Activated T-helper 1 cell treated with Interleukin-2 at 50 U/mL for 16 hours (primary cell): ENCODE results near the gene CES3.

ENCODE experiments used
- DNase-seq: peaks from one replicate; pipeline ENCODE4 v3.0.0-alpha.2; 2020; ENCODE audit warnings: low read depth

The CES3 gene

GRCh38 chr16:66961065-66961744, at the start of gene CES3:
CES3 (plus strand) TSS chr16:66961266; CDS start chr16:66961308, 42 bp downstream.
- DNase-seq = peak; percentile 29

DNA sequence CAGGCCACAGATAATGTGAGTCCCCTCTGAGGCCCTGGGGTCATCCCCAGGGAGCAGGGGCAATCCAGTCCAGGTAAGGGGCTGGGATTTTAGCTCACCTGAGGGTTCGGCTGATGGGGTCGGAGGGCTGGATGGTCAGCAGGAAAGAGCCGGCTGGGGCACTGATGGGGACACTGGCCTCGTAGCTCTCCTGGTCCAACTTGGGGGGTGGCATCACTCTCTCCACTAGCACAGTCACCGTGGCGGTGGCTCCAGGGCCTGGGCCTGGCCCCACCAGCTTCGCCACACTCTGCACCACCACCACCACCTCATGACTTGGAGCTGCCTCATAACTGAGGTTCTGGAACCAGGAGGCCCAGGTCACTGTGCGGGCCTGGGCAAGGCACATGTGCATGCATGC, 49.3 kb upstream of the CES3 start:
- DNase-seq = no peak

GRCh38 chr16:66913081-66913480, 48.0 kb upstream of the CES3 start:
- no peak for DNase-seq

- no peak for DNase-seq
These were observed 47.4 kb upstream of the CES3 start for GRCh38 chr16:66913711-66914110.

- no peak for DNase-seq
These were observed 46.5 kb upstream of the CES3 start for GRCh38 chr16:66914541-66914940.

GRCh38 chr16:66915041-66915440, 46.0 kb upstream of the CES3 start:
- DNase-seq = no peak

GRCh38 chr16:66916518-66916917, 44.5 kb upstream of the CES3 start:
- no peak for DNase-seq

DNA sequence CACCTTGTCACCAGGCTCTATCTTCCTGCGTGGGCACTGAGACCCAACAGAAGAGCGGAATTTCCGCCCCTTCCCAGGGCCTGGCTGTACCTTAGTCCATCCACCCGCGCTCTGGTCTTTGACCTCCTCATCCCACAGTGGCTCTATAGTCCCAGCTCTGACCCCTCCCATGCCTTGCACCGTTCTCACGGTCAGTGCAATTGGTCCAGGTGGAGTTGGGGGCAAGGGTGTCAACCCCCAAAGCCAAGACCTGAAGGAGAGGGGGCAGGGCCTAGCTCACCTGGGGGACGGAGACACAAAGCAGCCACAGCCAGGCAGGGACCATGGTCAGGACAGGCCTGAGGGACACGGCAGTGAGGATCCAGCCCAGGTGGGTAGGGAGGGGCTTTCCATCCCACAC, 43.3 kb upstream of the CES3 start:
- DNase-seq = no peak

- no peak for DNase-seq
These were observed 42.7 kb upstream of the CES3 start for GRCh38 chr16:66918355-66918754.

GRCh38 chr16:66918803-66919568, 42.1 kb upstream of the CES3 start, which contains the start of gene CDH16:
CDH16 (minus strand) TSS chr16:66918885; CDS start chr16:66918065, 820 bp downstream.
- no peak for DNase-seq

GRCh38 chr16:66919569-66920298, 41.3 kb upstream of the CES3 start:
- no peak for DNase-seq

DNA sequence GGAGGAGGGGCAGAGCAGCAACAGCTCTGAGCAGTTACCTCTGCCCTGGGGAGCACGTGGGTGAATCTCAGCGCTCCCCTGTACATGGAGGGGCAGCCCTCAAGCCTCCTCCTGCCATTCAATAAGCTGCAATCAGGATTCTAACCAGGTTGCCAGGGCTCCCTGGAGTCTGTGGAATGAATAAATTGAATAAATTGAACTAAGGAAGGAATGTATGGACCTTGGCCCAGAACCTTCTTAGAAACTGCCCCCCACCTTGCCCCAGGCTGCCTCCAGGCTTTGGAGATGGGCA, 40.8 kb upstream of the CES3 start:
- no peak for DNase-seq

DNA sequence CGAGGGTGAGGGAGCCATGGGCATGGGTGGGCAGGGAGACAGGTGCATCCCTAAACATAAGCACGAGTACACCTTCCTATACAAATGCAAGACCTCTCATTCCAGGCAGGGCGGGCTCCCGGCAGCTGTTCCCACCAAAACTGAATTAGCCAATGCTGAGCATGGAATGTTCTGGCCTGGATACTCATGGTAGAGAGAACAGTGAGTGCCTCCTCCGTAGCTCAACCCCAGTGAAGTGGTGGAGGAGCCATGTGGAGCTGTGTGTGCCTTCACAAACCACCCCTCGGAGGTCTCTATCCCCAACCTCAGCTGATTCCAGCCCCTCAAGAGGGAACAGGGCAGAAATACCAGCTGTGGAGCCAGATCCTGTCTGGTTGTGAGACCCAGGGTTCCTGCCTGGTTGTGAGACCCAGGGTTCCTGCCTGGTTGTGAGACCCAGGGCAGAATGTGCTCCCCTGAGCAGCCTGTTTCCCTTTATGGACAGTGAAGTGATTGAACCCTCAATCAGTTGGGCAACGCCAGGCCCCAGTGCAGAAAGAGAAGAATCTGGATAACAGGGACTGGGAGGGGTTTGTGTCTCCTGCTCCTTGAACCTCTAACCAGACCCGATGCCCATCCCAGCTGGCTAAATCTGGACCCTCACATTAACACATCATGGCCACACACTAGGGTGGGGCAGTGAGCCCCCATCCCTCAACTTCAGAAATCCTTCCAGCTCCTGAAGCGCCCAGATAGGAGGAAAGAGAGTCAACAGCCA, 40.0 kb upstream of the CES3 start:
- no peak for DNase-seq

DNA sequence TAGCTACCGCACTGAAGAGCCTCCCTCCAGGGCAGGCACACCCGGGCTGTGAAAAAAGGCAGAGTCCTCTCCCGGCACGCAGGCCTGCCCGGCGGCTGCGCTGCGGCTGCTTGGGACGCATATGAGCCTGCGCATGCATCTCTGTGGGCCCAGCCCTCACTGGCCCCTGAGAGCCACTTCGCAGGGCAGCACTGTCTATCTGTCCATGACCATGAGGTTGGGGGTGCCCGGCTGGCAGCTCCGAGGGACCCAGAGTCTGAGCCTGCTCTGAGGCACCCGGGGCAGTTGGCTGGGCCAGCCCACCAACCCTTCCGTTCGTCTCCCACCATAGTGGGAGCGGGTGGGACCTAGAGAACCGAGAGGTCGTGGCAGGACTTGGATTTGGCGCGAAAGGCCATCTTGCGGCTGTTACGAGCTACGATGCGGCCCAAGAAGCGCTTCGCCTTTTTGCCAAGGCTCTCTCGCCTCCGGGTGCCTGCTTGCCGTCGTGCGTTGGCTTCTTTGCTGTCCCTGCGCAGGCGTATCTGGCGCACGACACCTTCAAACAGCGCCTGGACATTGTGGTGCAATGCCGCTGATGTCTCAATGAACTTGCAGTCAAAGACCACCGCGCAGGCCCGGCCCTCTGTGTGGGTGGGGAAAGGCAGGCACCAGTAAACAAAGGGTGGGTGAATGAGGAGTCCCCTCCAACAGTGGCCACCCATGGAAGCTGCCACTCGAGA, 39.2 kb upstream of the CES3 start:
- DNase-seq = no peak

DNA sequence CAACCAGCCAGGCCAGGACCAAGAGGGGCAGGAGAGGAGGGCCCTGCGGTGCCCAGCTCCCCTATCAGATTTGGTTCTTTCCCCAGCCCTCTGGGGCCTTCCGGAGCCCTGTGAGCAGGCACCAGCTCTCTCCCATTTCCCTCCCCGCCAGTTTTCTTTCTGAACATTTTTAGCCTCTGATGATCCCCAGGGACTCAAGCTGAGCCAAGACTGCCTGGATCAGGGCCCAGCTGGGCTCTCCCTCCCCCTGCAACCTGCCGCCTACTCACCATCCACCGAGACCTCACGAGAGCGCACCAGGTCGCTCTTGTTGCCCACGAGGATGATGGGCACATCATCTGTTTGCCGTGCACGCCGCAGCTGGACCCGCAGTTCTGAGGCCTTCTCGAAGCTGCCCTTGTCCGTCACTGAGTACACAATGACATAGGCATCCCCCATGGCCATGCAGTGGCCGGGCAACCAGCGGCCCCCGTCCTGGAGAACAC, 37.8 kb upstream of the CES3 start:
- DNase-seq = no peak

GRCh38 chr16:66923866-66924265, 37.2 kb upstream of the CES3 start:
- no peak for DNase-seq

DNA sequence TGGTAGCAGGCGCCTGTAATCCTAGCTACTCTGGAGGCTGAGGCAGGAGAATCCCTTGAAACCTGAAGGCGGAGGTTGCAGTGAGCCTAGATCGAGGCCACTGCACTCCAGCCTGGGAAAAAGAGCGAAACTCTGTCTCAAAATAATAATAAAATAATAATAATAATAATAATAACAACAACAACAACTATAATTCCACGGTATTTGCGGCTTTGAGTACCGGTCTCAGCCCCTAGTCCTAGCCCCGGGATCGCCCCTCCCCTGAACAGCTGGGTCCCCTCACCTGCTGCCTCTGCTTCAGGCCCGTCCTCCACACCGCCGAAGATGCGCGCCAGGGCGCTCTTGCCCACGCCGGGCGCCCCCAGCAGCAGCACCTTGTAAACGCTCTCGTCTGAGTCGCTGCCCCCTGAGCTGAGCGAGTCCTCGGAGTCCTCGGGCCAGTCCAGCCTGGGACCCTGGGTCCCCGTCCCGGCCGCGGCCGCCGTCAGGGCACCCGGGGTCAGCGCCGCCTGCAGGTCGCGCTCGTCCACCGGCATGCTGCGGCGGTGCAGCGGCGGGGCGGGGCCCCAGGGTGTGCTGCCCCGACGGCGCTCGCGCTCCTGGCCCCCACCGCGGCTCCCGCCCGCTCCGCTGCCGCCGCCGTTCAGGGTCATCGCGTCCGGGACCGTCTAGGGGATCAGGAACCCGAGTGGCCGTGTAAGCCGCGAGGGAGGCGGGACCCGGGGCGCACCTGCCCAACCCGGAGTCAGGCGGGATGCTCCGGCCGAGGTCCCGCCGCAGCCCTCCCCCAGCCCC, 36.3 kb upstream of the CES3 start:
- peak; percentile 18 for DNase-seq

GRCh38 chr16:66925322-66925840, 35.7 kb upstream of the CES3 start, which contains the start of gene RRAD:
RRAD (minus strand) TSS chr16:66925535; CDS start chr16:66925179, 356 bp downstream.
- no peak for DNase-seq

DNA sequence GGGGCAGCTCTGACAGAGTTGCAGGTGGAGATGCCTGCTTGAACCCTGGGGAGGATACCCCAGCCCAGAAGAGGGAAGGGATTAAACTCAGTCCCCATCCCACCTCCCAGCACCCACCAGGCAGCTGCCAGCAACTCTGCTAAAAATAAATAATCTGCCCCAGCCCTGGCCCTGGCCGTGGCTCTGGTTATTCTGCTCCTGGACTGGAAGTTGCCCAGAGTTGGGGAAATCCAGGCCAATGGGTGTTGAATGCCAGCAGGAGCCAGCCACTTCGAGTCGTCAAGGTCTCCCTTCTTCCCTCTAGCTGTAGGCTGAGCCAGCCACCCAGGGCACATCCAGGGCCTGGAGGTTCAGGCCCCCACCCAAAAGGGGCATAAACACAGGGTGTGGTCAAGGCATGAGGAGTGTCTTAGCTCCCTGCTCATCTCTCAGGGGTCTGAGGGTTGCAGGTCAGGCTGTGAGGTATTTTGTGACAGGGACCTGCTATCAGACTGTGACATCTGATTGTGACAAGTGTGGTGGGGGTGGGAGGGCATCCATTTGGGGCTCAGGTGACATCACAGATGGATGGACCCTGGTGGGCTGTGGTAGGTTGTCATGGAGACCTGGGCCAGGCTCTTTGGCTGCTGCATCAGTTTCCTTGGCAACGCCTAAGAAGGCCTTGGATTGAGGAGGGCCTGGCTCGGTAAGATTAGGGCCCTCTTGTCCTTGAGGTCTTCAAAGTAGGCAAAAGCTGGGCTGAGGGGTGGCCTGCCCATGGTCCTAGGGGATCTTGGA, 34.7 kb upstream of the CES3 start:
- DNase-seq = no peak
